GM12875 (cell line): ENCODE measurements around the gene WDR31.

ENCODE experiments used
- H3K4me3 ChIP-seq: one replicate; pipeline ENCODE4 v1.5.1; 2011; ENCODE audit warnings: low read depth, low read length, control low read depth
- CTCF ChIP-seq: IDR thresholded peaks from 2 replicates; pipeline ENCODE4 v1.5.1; 2011; ENCODE audit warnings: low read depth, mild to moderate bottlenecking, control low read depth, inconsistent platforms, low read length, moderate library complexity, borderline replicate concordance; ENCODE audit not compliant: insufficient read depth

The WDR31 gene

DNA sequence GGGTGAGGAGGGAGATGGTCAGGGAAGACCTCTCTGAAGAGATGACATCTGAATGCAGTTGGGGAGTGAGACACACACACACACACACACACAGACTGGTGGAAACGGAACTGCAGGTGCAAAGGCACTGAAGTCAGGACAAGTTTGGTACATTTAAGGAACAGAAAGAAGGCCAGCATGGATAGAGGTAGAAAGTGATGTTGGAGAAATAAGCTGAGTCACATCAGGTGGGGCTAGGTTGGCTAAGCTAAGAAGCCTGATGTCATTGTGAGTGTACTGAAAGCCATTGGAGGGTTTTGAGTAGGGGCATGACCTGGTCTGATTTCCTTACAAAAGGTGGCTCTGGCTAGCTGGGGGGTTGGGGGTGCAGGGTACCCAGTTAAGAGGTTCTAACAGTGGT lies 12.3 kb upstream of the WDR31 start:
- no peak overlapping the region for H3K4me3 ChIP-seq
- no peak for TF ChIP-seq CTCF

GRCh38 chr9:113352006-113352405 lies 11.9 kb upstream of the WDR31 start:
- H3K4me3 ChIP-seq, result no peak overlapping the region
- TF ChIP-seq CTCF, result no peak

- H3K4me3 ChIP-seq, result no peak overlapping the region
These were observed 10.9 kb upstream of the WDR31 start for GRCh38 chr9:113350937-113351336.

GRCh38 chr9:113350107-113350661 lies 10.1 kb upstream of the WDR31 start:
- no peak for TF ChIP-seq CTCF
- H3K4me3 ChIP-seq, result peak overlapping the region; percentile 65

More at GRCh38 chr9:113350937-113351336, 10.9 kb upstream of the WDR31 start:
- TF ChIP-seq CTCF, result no peak

GRCh38 chr9:113349445-113350094 lies 9.5 kb upstream of the WDR31 start, which contains the start of gene BSPRY:
BSPRY (plus strand) TSS chr9:113349541; CDS start chr9:113349580, 39 bp downstream.
- peak within 1 kb of the TSS; percentile 65 for H3K4me3 ChIP-seq
- TF ChIP-seq CTCF, result no peak

GRCh38 chr9:113349066-113349444 lies 9.0 kb upstream of the WDR31 start:
- H3K4me3 ChIP-seq, result peak overlapping the region; percentile 65

More at GRCh38 chr9:113349066-113349444, 9.0 kb upstream of the WDR31 start:
- TF ChIP-seq CTCF, result no peak
